Lung (tissue), 12 donors: ENCODE measurements around the gene CMIP. TPM values are rescaled to one million over a fixed set of nuclear protein-coding genes. Genes with fewer than 3 reads are reported as not detected.

Experiments
- ATAC-seq: fragments of 200-7000 bp; cut with Tn5 transposase; one replicate; pipeline ENCODE4 v1.9.1; 2020; ENCODE audit warnings: moderate number of reproducible peaks; ENCODE audit not compliant: insufficient read depth, low FRiP score
- DNase-seq, 3 donors: peaks; one replicate each; pipeline ENCODE4 v3.0.0-alpha.2; 2013 to 2017
- H3K27ac ChIP-seq, 2 donors: one replicate each; pipeline ENCODE4 v1.5.1; 2013; ENCODE audit warnings: mild to moderate bottlenecking in 2 of 2, moderate library complexity in 2 of 2, control low read depth in 1 of 2, inconsistent platforms in 1 of 2, low read depth in 1 of 2, low read length in 1 of 2
- H3K27me3 ChIP-seq, 3 donors: one replicate each; pipeline ENCODE4 v1.5.1; 2013; ENCODE audit warnings: low read length in 2 of 3; ENCODE audit not compliant: control insufficient read depth in 3 of 3, insufficient read depth in 3 of 3
- H3K36me3 ChIP-seq, 4 donors: one replicate each; pipeline ENCODE4 v1.5.1; 2013; ENCODE audit warnings: low read length in 4 of 4, mild to moderate bottlenecking in 1 of 4, moderate library complexity in 1 of 4; ENCODE audit not compliant: control insufficient read depth in 4 of 4, insufficient read depth in 4 of 4
- H3K4me1 ChIP-seq, 5 donors: one replicate each; pipeline ENCODE4 v1.5.1; 2013; ENCODE audit warnings: low read length in 5 of 5, mild to moderate bottlenecking in 2 of 5, moderate library complexity in 1 of 5; ENCODE audit not compliant: control insufficient read depth in 5 of 5, insufficient read depth in 5 of 5
- H3K4me3 ChIP-seq: one replicate; pipeline ENCODE4 v1.5.1; 2013; ENCODE audit warnings: mild to moderate bottlenecking, control low read depth, moderate library complexity
- H3K9ac ChIP-seq, 2 donors: one replicate each; pipeline ENCODE4 v1.5.1; 2013; ENCODE audit warnings: low read length in 2 of 2, control low read depth in 1 of 2; ENCODE audit not compliant: insufficient read depth in 1 of 2
- H3K9me3 ChIP-seq, 4 donors: one replicate each; pipeline ENCODE4 v1.5.1; 2013; ENCODE audit warnings: low read length in 3 of 4, mild to moderate bottlenecking in 1 of 4, moderate library complexity in 1 of 4; ENCODE audit not compliant: control insufficient read depth in 4 of 4, insufficient read depth in 3 of 4
- WGBS, 2 donors: extraction: QIAGEN DNeasy Blood & Tissue Kit; methylation state at CpG; one replicate each; pipeline ENCODE4 v1.1.7; 2013; 5-methylcytosine and 5-hydroxymethylcytosine counted together
- polyA plus RNA-seq, 2 donors: library from polyadenylated mRNA; stranded (reverse); fragments of 200-250 nt; gene quantifications; one replicate each; pipeline ENCODE4 v1.2.1, GENCODE V29; 2013
- total RNA-seq, 2 donors: library from RNA; depleted of rRNA in 1 of 2; stranded (reverse); fragments of >200 nt in 1 of 2; gene quantifications; one replicate each; pipeline ENCODE4 v1.2.1, GENCODE V29; 2014 to 2021
- TF ChIP-seq, protein P1 (sequence below): IDR thresholded peaks from 2 replicates; pipeline ENCODE4 v1.5.1; 2012; ENCODE audit warnings: mild to moderate bottlenecking; ENCODE audit errors: control extremely low read depth, extremely low read depth
- donor health status: control.
- donor health status: control.
- donor health status: Bipolar disorder and iron deficiency.
- donor health status: healthy.
- donor health status: DM: yes; HTN: yes; CAD: no.

Gene CMIP
- total and polyA plus RNA-seq, 4 donors, result 11.8 to 80.5 (median 48.6) TPM

DNA sequence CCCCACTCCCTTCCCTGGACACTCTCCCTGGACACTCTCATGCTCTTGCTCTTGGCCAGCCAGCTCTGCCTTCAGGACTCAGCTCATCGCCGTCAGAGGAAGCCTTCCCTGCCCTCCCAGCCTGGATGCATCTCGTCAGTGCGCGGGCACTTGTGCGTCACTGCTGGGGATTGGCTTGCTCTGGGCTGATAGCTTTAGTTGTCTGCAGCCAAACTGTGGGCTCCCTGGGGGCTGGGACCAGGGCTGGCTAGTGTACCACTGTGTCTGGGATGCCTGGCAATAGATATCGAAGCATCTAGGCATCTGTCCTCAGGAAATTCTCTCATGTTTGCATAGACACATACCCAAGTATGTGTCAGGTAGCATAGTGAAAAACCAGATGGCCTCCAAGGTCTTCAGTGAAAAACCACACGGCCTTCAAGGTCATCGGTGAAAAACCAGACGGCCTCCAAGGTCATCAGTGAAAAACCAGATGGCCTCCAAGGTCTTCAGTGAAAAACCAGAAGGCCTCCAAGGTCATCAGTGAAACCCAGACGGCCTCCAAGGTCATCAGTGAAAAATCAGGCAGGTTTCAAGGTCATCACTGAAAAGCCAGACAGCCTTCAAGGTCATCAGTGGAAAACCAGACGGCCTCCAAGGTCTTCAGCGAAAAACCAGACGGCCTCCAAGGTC lies 72.0 kb downstream of the CMIP start:
- no peak overlapping the region for H3K9ac ChIP-seq
- 93% methylated on average over 14 of the region's 14 CpGs for WGBS, 2 donors
- no peaks in the 10 kb centered on the region for H3K27me3 ChIP-seq
- H3K4me3 ChIP-seq, result no peak overlapping the region
- H3K4me1 ChIP-seq, result peaks cover 0 to 28% (median 6%) of the 10 kb centered on the region in 5 donors
- H3K9me3 ChIP-seq, result no peaks in the 10 kb centered on the region
- no peak for DNase-seq
- ATAC-seq, result no peak
- TF ChIP-seq, protein P1, sequence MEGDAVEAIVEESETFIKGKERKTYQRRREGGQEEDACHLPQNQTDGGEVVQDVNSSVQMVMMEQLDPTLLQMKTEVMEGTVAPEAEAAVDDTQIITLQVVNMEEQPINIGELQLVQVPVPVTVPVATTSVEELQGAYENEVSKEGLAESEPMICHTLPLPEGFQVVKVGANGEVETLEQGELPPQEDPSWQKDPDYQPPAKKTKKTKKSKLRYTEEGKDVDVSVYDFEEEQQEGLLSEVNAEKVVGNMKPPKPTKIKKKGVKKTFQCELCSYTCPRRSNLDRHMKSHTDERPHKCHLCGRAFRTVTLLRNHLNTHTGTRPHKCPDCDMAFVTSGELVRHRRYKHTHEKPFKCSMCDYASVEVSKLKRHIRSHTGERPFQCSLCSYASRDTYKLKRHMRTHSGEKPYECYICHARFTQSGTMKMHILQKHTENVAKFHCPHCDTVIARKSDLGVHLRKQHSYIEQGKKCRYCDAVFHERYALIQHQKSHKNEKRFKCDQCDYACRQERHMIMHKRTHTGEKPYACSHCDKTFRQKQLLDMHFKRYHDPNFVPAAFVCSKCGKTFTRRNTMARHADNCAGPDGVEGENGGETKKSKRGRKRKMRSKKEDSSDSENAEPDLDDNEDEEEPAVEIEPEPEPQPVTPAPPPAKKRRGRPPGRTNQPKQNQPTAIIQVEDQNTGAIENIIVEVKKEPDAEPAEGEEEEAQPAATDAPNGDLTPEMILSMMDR, result no peak
- no peak overlapping the region for H3K27ac ChIP-seq
- peaks cover 0 to 4% (median 0%) of the 10 kb centered on the region in 4 donors for H3K36me3 ChIP-seq

DNA sequence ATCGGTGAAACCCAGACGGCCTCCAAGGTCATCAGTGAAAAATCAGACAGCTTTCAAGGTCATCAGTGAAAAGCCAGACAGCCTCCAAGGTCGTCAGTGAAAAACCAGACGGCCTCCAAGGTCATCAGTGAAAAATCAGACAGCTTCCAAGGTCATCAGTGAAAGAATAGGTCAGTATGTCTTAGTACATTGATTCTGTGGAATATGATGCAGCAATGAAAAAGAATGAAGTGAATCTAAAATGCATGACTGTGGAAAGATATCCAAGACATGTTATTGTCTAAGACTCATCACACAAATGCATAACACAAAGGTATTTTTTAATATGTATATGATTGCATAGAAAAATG lies 72.5 kb downstream of the CMIP start:
- DNase-seq, result no peak
- H3K4me1 ChIP-seq, result peaks cover 0 to 28% (median 6%) of the 10 kb centered on the region in 5 donors
- WGBS, 2 donors, result 93 to 97% methylated on average over 4 of the region's 4 CpGs

DNA sequence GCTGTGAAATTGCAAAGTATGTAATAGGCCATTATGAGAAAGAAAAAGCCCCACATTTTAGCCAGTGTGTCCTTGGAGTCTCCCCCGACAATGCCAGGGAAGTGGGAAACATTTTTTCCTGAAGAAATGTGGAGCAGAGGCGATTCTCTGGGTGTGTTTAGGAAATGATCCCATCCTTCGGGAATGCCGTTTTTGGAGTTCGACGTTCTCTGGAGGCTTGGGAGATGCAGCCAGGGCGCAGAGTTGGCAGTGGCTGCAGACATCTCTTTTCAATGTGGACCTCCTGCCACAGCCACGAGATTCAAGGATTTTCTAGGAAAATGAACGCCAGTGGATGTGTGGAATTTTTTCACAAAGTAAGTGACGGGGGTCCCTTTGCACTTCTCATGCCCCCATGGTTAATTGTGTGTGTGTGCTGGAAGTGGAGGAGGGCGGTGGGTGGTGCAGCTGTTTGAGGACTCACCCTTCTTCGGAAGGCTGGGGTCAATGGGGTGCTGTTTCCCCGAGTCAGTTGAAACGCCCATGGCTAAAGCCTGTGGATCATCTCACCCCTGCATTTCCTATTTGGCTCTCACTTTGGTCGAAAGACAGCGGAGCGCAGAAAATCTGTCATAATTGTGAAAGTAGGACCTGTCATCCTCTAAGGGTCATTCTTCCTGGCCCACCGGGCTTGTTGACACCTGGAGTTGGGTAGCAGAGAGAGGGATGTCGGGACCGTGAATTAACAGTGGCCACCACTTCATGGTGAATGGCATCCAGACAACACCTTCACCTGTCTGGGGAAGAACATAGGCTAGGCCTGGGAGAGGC lies 73.2 kb downstream of the CMIP start:
- no peak for ATAC-seq
- H3K27ac ChIP-seq, result peak overlapping the region; percentile 5 to 37
- DNase-seq, result no peak
- peaks cover 0 to 4% (median under 1%) of the 10 kb centered on the region in 4 donors for H3K36me3 ChIP-seq
- whole genome bisulfite sequencing, 2 donors, result 76 to 85% methylated on average over 20 of the region's 20 CpGs
- H3K9me3 ChIP-seq, result no peaks in the 10 kb centered on the region
- H3K4me3 ChIP-seq, result no peak overlapping the region
- H3K9ac ChIP-seq, result no peak overlapping the region
- H3K27me3 ChIP-seq, result no peaks in the 10 kb centered on the region
- peaks cover 0 to 28% (median 6%) of the 10 kb centered on the region in 5 donors for H3K4me1 ChIP-seq
- TF ChIP-seq, protein P1, result no peak

More for the DNA sequence above, 72.5 kb downstream of the CMIP start:
- H3K9ac ChIP-seq, result no peak overlapping the region
- H3K36me3 ChIP-seq, result peaks cover 0 to 4% (median 0%) of the 10 kb centered on the region in 4 donors
- H3K9me3 ChIP-seq, result no peaks in the 10 kb centered on the region
- no peak overlapping the region for H3K27ac ChIP-seq
- no peak for ATAC-seq
- no peak overlapping the region for H3K4me3 ChIP-seq
- no peaks in the 10 kb centered on the region for H3K27me3 ChIP-seq
- TF ChIP-seq, protein P1, result no peak
